ENCODE data around the gene BCL2L11. TPM values are rescaled to one million over a fixed set of nuclear protein-coding genes. Genes with fewer than 3 reads are reported as not detected.

BCL2L11 gene
- total and polyA plus RNA-seq, 9 of the 15 experiments (the other 6 are each of a cell fraction or from before 2014, with no cell fraction given): 2.2 to 18.8 (median 5.0) TPM

- TF ChIP-seq RERE (CRISPR knock-in tag; IDR thresholded peaks at IDR 0.05; ENCODE audit: borderline replicate concordance) (no peak), ZNF143 (CRISPR knock-in tag; IDR thresholded peaks at IDR 0.05) (no peak), MED1 (CRISPR knock-in tag; IDR thresholded peaks at IDR 0.05; ENCODE audit: borderline replicate concordance) (no peak), TFE3 (CRISPR knock-in tag; IDR thresholded peaks at IDR 0.05) (no peak), SPI1 (IDR thresholded peaks at IDR 0.05; ENCODE audit: borderline replicate concordance, low read depth, low read length) (no peak), ZNF175 (CRISPR knock-in tag; IDR thresholded peaks at IDR 0.05; ENCODE audit: low read depth) (no peak), PPARD (CRISPR knock-in tag; IDR thresholded peaks at IDR 0.05) (no peak), ZNF780A (CRISPR knock-in tag; IDR thresholded peaks at IDR 0.05) (no peak), PURB (CRISPR knock-in tag; IDR thresholded peaks at IDR 0.05; ENCODE audit: low read depth) (no peak), HDAC8 (tag; IDR thresholded peaks at IDR 0.05) (no peak; the same call in 1 of the 2 replicates), XRCC5 (IDR thresholded peaks at IDR 0.05; ENCODE audit: low read depth, low read length) (no peak), CREB3L1 (IDR thresholded peaks at IDR 0.05; ENCODE audit: borderline replicate concordance, low read depth) (no peak; the same call in 1 of the 2 replicates), GATAD2B (IDR thresholded peaks at IDR 0.05; ENCODE audit: borderline replicate concordance) (peak; percentile 88), CTBP1 (IDR thresholded peaks at IDR 0.05; ENCODE audit: borderline replicate concordance) (peak; percentile 99), ZNF121 (CRISPR knock-in tag; conservative IDR thresholded peaks at IDR 0.05) (no peak), ZKSCAN8 (CRISPR knock-in tag; IDR thresholded peaks at IDR 0.05) (no peak), RFX5 (IDR thresholded peaks at IDR 0.05; ENCODE audit: low read depth, low read length) (no peak), NFATC3 (IDR thresholded peaks at IDR 0.05) (no peak)
These were observed at the start of gene BCL2L11 (continued) for GRCh38 chr2:111120253-111121027.
